Bronchial epithelial cell (primary cell): ENCODE data around the gene CAPZB. TPM values are rescaled to one million over a fixed set of nuclear protein-coding genes. Genes with fewer than 3 reads are reported as not detected.
"Not testable (repeated sequence)": the region's sequence is repeated elsewhere in the genome, so short reads cannot be mapped to it uniquely, and the experiment has no call there.

Source experiments
- DNase-seq: peaks from one replicate; pipeline ENCODE4 v3.0.0-alpha.2; 2010; ENCODE audit warnings: low read depth
- FAIRE-seq: peaks from 2 replicates; lab custom pipeline; 2011; peaks lifted over from hg19 to GRCh38; lab: Jason Lieb, UNC
- H3K27me3 ChIP-seq: 2 replicates; pipeline ENCODE4 v1.5.1; 2011; ENCODE audit warnings: low read length; ENCODE audit not compliant: control insufficient read depth, insufficient read depth
- H3K36me3 ChIP-seq: 2 replicates; pipeline ENCODE4 v1.5.1; 2011; ENCODE audit warnings: low read length; ENCODE audit not compliant: control insufficient read depth, insufficient read depth
- H3K4me3 ChIP-seq: 2 replicates; pipeline ENCODE4 v1.5.1; 2011; ENCODE audit warnings: mild to moderate bottlenecking, low read depth, low read length, control low read depth
- CTCF ChIP-seq: IDR thresholded peaks from 2 replicates; pipeline ENCODE4 v1.5.1; 2011; ENCODE audit warnings: mild to moderate bottlenecking, moderate library complexity, low read length, control low read depth, inconsistent platforms; ENCODE audit not compliant: insufficient read depth, severe bottlenecking
- total RNA-seq: library from RNA; depleted of rRNA; stranded (reverse); fragments of >200 nt; gene quantifications from 2 replicates; pipeline ENCODE4 v1.2.1, GENCODE V29; 2014

The CAPZB gene
- total RNA-seq, 1 donor from 2014 or later = 73.5 TPM

- H3K36me3 ChIP-seq = peaks cover 18% of the 10 kb centered on the region
- no peak for DNase-seq
- no peak for TF ChIP-seq CTCF
- no peak for FAIRE-seq
- H3K4me3 ChIP-seq = no peak overlapping the region
- H3K27me3 ChIP-seq = no peaks in the 10 kb centered on the region
These were observed 176.8 kb downstream of the CAPZB start for GRCh38 chr1:19308509-19308907.

GRCh38 chr1:19307794-19308508 is 177.4 kb downstream of the CAPZB start:
- FAIRE-seq (no peak), DNase-seq (no peak)
- TF ChIP-seq CTCF = no peak
- no peaks in the 10 kb centered on the region for H3K27me3 ChIP-seq
- H3K4me3 ChIP-seq = no peak overlapping the region
- H3K36me3 ChIP-seq = peaks cover 21% of the 10 kb centered on the region

GRCh38 chr1:19306941-19307340 is 178.4 kb downstream of the CAPZB start:
- FAIRE-seq (no peak), DNase-seq (no peak)
- no peaks in the 10 kb centered on the region for H3K27me3 ChIP-seq
- H3K4me3 ChIP-seq = no peak overlapping the region
- no peak for TF ChIP-seq CTCF
- peaks cover 21% of the 10 kb centered on the region for H3K36me3 ChIP-seq

GRCh38 chr1:19305880-19306279 is 179.5 kb downstream of the CAPZB start:
- H3K4me3 ChIP-seq = no peak overlapping the region
- H3K36me3 ChIP-seq = peaks cover 21% of the 10 kb centered on the region
- no peak for DNase-seq
- FAIRE-seq = no peak
- no peaks in the 10 kb centered on the region for H3K27me3 ChIP-seq
- TF ChIP-seq CTCF = no peak

GRCh38 chr1:19304081-19304480 is 181.3 kb downstream of the CAPZB start:
- not testable (repeated sequence) for H3K27me3 ChIP-seq, FAIRE-seq, H3K4me3 ChIP-seq, DNase-seq
- H3K36me3 ChIP-seq = peaks cover 21% of the 10 kb centered on the region

- Histone ChIP-seq H3K36me3 (peaks cover 6% of the 10 kb centered on the region), H3K27me3 (no peaks in the 10 kb centered on the region), H3K4me3 (no peak overlapping the region)
- DNase-seq (no peak), FAIRE-seq (no peak)
- no peak for TF ChIP-seq CTCF
These were observed 185.1 kb downstream of the CAPZB start for GRCh38 chr1:19300211-19300610.
